MM.1S (cell line): ENCODE measurements around the gene AGAP1.

Experiments used
- EZH2 ChIP-seq: fragments of 300-600 bp; sonication (generic); optimal IDR thresholded peaks from 2 replicates; pipeline ENCODE3; 2017; ENCODE audit warnings: low read depth, mild to moderate bottlenecking, antibody characterized with exemption, low read length, mixed read lengths
- TF ChIP-seq, protein P1 (sequence below): fragments of 300-600 bp; sonication (generic); IDR thresholded peaks from 2 replicates; pipeline ENCODE4 v1.5.1; 2016; ENCODE audit warnings: antibody characterized with exemption, low read length, mixed read lengths

GRCh38 chr2:235534678-235535422 is 41.0 kb downstream of the AGAP1 start:
- no peak for TF ChIP-seq EZH2
- TF ChIP-seq, protein P1, sequence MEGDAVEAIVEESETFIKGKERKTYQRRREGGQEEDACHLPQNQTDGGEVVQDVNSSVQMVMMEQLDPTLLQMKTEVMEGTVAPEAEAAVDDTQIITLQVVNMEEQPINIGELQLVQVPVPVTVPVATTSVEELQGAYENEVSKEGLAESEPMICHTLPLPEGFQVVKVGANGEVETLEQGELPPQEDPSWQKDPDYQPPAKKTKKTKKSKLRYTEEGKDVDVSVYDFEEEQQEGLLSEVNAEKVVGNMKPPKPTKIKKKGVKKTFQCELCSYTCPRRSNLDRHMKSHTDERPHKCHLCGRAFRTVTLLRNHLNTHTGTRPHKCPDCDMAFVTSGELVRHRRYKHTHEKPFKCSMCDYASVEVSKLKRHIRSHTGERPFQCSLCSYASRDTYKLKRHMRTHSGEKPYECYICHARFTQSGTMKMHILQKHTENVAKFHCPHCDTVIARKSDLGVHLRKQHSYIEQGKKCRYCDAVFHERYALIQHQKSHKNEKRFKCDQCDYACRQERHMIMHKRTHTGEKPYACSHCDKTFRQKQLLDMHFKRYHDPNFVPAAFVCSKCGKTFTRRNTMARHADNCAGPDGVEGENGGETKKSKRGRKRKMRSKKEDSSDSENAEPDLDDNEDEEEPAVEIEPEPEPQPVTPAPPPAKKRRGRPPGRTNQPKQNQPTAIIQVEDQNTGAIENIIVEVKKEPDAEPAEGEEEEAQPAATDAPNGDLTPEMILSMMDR = no peak
